Activated CD4-positive, alpha-beta T cell treated with anti-CD3 and anti-CD28 coated beads for 48 hours (primary cell): Measurements from ENCODE around the gene CSAG1.
"Not testable (repeated sequence)": the region's sequence is repeated elsewhere in the genome, so short reads cannot be mapped to it uniquely, and the experiment has no call there.

ENCODE experiments used
- DNase-seq: peaks from one replicate; pipeline ENCODE4 v3.0.0-alpha.2; 2020

The CSAG1 gene

GRCh38 chrX:152697952-152698931 is 35.3 kb downstream of the CSAG1 start, which contains the start of gene MAGEA3:
TSS of gene MAGEA3 (plus strand) at chrX:152698794. CDS start at chrX:152700833, 2,039 bp downstream.
- not testable (repeated sequence) for DNase-seq

DNA sequence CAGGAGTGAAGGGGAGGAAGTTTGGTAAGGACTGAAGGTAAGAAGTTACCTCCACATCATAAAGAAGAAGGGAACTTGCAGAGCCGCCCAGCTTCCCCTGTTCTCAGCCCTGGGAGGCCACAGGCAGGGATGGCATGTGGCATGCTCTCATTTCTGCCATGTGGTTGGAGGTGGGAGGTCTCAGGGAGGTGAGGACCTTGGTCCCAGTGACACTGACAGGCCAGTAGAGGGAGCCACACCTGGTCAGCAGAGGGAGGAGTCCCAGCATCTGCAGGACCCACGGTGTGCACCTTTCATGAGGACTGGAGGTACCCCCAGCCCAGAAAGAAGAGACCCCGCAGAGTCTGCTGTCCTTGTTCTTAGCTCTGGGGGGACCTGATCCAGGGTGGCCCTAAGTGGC is 52.5 kb downstream of the CSAG1 start:
- DNase-seq, result not testable (repeated sequence)
